Transverse colon (tissue), 4 donors: ENCODE measurements around the gene SNTG2.

ENCODE experiments used
- EP300 ChIP-seq: sonication (generic); formaldehyde crosslinking; IDR thresholded peaks from one replicate; pipeline ENCODE4 v1.6.1; 2017; ENCODE audit warnings: antibody characterized with exemption, low read depth
- POLR2A ChIP-seq: fragments of 450-650 bp; IDR thresholded peaks from one replicate; pipeline ENCODE4 v1.6.1; 2016; ENCODE audit warnings: antibody characterized with exemption, mild to moderate bottlenecking, moderate library complexity
- POLR2AphosphoS5 ChIP-seq, 3 donors: sonication (generic); formaldehyde crosslinking; IDR thresholded peaks; one replicate each; pipeline ENCODE4 v1.6.1; 2016; ENCODE audit warnings: antibody characterized with exemption in 3 of 3
- TF ChIP-seq, protein P1 (sequence below), 5 experiments: fragments of 200-600 bp in 3 of 5; fragments of 450-650 bp in 2 of 5; sonication (generic) in 3 of 5; IDR thresholded peaks; 1 replicate in 2 of 5; 2 replicates in 3 of 5; pipeline ENCODE4 v1.5.1; 2016 to 2017; ENCODE audit warnings: antibody characterized with exemption in 5 of 5, inconsistent platforms in 3 of 5, mild to moderate bottlenecking in 2 of 5, moderate library complexity in 1 of 5

DNA sequence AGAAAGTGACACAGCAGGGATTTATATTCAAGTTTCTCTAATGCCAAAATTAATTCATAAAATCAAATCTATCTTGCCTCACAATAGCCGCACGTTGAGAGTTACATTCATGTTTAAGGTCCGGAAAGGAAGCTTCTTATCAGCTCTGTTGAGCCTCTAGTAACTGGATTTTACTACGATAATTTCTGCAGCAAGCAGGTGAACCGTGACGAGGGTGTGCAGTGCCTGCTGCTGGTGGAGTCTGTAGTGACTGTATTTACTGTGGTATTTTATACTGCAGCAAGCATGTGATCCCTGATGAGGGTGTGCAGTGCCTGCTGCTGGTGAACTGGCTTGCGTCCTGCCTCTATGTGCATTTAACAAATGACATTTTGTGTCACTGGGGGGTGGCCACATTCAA is 120.0 kb downstream of the SNTG2 start:
- TF ChIP-seq, protein P1, sequence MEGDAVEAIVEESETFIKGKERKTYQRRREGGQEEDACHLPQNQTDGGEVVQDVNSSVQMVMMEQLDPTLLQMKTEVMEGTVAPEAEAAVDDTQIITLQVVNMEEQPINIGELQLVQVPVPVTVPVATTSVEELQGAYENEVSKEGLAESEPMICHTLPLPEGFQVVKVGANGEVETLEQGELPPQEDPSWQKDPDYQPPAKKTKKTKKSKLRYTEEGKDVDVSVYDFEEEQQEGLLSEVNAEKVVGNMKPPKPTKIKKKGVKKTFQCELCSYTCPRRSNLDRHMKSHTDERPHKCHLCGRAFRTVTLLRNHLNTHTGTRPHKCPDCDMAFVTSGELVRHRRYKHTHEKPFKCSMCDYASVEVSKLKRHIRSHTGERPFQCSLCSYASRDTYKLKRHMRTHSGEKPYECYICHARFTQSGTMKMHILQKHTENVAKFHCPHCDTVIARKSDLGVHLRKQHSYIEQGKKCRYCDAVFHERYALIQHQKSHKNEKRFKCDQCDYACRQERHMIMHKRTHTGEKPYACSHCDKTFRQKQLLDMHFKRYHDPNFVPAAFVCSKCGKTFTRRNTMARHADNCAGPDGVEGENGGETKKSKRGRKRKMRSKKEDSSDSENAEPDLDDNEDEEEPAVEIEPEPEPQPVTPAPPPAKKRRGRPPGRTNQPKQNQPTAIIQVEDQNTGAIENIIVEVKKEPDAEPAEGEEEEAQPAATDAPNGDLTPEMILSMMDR (IDR thresholded peaks at IDR 0.05) = no peak
- TF ChIP-seq POLR2A = no peak
- TF ChIP-seq EP300 = no peak
- no peak for TF ChIP-seq POLR2AphosphoS5 (IDR thresholded peaks at IDR 0.05)
